Tibial nerve (tissue), 4 donors: ENCODE results near the gene CD244. TPM values are rescaled to one million over a fixed set of nuclear protein-coding genes. Genes with fewer than 3 reads are reported as not detected.

ENCODE experiments used
- DNase-seq, 2 donors: peaks; one replicate each; pipeline ENCODE4 v3.0.0-alpha.2; 2019; ENCODE audit warnings: low spot score in 2 of 2
- H3K27ac ChIP-seq, 4 donors: fragments of 200-600 bp; sonication (generic) in 3 of 4; one replicate each; pipeline ENCODE4 v1.5.1; 2017 to 2019; ENCODE audit warnings: mild to moderate bottlenecking in 1 of 4
- H3K27me3 ChIP-seq, 2 donors: fragments of 200-600 bp; sonication (generic) in 1 of 2; one replicate each; pipeline versions ENCODE4 v1.5.1 to v1.6.0; 2017 to 2019
- H3K36me3 ChIP-seq, 3 donors: fragments of 200-600 bp; sonication (generic); one replicate each; pipeline ENCODE4 v1.5.1; 2018 to 2019
- H3K4me1 ChIP-seq, 4 donors: fragments of 200-600 bp; sonication (generic) in 3 of 4; one replicate each; pipeline ENCODE4 v1.5.1; 2017 to 2019
- H3K4me3 ChIP-seq, 4 donors: fragments of 200-600 bp; sonication (generic) in 3 of 4; one replicate each; pipeline ENCODE4 v1.5.1; 2017 to 2019; ENCODE audit warnings: mild to moderate bottlenecking in 1 of 4, moderate library complexity in 1 of 4
- H3K9me3 ChIP-seq, 4 donors: fragments of 200-600 bp; sonication (generic) in 3 of 4; one replicate each; pipeline ENCODE4 v1.5.1; 2017 to 2019
- EP300 ChIP-seq, 2 donors: sonication (generic); formaldehyde crosslinking; IDR thresholded peaks; one replicate each; pipeline ENCODE4 v1.6.1; 2017; ENCODE audit warnings: antibody characterized with exemption in 2 of 2, mild to moderate bottlenecking in 1 of 2
- POLR2A ChIP-seq, 2 donors: fragments of 450-650 bp; IDR thresholded peaks; one replicate each; pipeline ENCODE4 v1.6.1; 2017; ENCODE audit warnings: antibody characterized with exemption in 2 of 2, mild to moderate bottlenecking in 2 of 2, moderate library complexity in 2 of 2
- WGBS, 2 donors: methylation state at CpG; one replicate each; pipeline ENCODE4 v1.1.5; 2018; 5-methylcytosine and 5-hydroxymethylcytosine counted together
- total RNA-seq, 4 donors: library from RNA; depleted of rRNA; stranded (reverse); fragments of >200 nt; gene quantifications; one replicate each; pipeline ENCODE4 v1.1.0, GENCODE V29; 2016
- TF ChIP-seq, protein P1 (sequence below), 5 experiments: fragments of 200-600 bp in 3 of 5; fragments of 450-650 bp in 2 of 5; sonication (generic) in 3 of 5; IDR thresholded peaks; one replicate each; pipeline ENCODE4 v1.5.1; 2016 to 2019; ENCODE audit warnings: antibody characterized with exemption in 5 of 5, mild to moderate bottlenecking in 3 of 5, moderate library complexity in 2 of 5

Gene CD244
- total RNA-seq, 4 donors from 2014 or later: 0.63 to 0.98 (median 0.90) TPM; not detected in 1

GRCh38 chr1:160859166-160859565 is 3.5 kb downstream of the CD244 start:
- H3K9me3 ChIP-seq: no peaks in the 10 kb centered on the region
- H3K4me1 ChIP-seq: no peaks in the 10 kb centered on the region
- TF ChIP-seq, protein P1, sequence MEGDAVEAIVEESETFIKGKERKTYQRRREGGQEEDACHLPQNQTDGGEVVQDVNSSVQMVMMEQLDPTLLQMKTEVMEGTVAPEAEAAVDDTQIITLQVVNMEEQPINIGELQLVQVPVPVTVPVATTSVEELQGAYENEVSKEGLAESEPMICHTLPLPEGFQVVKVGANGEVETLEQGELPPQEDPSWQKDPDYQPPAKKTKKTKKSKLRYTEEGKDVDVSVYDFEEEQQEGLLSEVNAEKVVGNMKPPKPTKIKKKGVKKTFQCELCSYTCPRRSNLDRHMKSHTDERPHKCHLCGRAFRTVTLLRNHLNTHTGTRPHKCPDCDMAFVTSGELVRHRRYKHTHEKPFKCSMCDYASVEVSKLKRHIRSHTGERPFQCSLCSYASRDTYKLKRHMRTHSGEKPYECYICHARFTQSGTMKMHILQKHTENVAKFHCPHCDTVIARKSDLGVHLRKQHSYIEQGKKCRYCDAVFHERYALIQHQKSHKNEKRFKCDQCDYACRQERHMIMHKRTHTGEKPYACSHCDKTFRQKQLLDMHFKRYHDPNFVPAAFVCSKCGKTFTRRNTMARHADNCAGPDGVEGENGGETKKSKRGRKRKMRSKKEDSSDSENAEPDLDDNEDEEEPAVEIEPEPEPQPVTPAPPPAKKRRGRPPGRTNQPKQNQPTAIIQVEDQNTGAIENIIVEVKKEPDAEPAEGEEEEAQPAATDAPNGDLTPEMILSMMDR (IDR thresholded peaks at IDR 0.05): no peak
- TF ChIP-seq POLR2A (IDR thresholded peaks at IDR 0.05) (no peak), EP300 (IDR thresholded peaks at IDR 0.05) (no peak)
- 86 to 87% methylated on average over 5 of the region's 5 CpGs for WGBS, 2 donors
- no peaks in the 10 kb centered on the region for H3K27me3 ChIP-seq
- no peaks in the 10 kb centered on the region for H3K36me3 ChIP-seq
- no peak overlapping the region for H3K27ac ChIP-seq
- no peak overlapping the region for H3K4me3 ChIP-seq
- no peak for DNase-seq

DNA sequence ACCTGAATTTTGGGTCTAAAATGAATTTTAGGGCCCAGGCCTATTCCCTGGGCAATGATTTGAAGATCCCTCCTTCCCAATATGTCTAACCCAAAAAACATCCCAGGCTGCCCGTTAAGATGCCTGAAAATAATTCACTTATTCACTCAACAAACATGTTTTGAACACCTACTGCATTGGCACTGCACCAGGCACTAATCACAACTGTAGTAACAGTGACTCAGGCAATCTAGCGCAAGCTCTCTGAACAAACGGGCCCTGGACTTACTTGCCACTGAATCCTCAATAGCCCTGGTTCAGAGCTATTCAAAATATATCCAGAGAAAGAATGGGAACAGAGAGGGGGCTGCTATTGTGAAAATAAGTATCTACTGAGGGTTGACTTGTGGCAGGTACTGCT is 4.2 kb downstream of the CD244 start:
- no peak overlapping the region for H3K4me3 ChIP-seq
- no peaks in the 10 kb centered on the region for H3K36me3 ChIP-seq
- no peak overlapping the region for H3K27ac ChIP-seq
- no peaks in the 10 kb centered on the region for H3K9me3 ChIP-seq
- DNase-seq: no peak
- 70 to 74% methylated on average over 3 of the region's 3 CpGs for WGBS, 2 donors
- no peak for TF ChIP-seq EP300 (IDR thresholded peaks at IDR 0.05)
- no peak for TF ChIP-seq POLR2A (IDR thresholded peaks at IDR 0.05)
- TF ChIP-seq, protein P1 (IDR thresholded peaks at IDR 0.05): no peak
- H3K4me1 ChIP-seq: no peaks in the 10 kb centered on the region
- no peaks in the 10 kb centered on the region for H3K27me3 ChIP-seq

DNA sequence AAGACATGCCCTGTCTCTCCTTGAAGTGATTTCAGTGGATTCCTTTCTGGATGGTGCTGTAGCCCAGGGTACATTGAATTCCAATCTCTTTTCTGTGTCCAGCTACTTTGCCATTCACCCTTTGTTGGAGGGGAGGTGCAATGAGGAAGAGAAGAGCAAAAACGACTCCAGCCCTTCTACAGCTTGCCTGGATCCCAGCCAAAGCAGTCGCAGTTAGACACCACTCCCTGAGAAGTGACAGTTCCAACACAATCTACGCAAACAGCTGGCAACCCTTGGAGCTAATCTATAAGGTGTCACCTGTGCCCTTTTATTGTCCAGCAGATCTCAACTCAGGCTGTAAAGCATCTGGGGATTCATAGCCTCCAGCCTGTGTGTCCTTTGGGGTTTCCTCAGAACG is 4.6 kb downstream of the CD244 start:
- TF ChIP-seq, protein P1 (IDR thresholded peaks at IDR 0.05): no peak
- TF ChIP-seq POLR2A (IDR thresholded peaks at IDR 0.05) (no peak), EP300 (IDR thresholded peaks at IDR 0.05) (no peak)
- peak in 1 of 2 donors; percentile 24 for DNase-seq

DNA sequence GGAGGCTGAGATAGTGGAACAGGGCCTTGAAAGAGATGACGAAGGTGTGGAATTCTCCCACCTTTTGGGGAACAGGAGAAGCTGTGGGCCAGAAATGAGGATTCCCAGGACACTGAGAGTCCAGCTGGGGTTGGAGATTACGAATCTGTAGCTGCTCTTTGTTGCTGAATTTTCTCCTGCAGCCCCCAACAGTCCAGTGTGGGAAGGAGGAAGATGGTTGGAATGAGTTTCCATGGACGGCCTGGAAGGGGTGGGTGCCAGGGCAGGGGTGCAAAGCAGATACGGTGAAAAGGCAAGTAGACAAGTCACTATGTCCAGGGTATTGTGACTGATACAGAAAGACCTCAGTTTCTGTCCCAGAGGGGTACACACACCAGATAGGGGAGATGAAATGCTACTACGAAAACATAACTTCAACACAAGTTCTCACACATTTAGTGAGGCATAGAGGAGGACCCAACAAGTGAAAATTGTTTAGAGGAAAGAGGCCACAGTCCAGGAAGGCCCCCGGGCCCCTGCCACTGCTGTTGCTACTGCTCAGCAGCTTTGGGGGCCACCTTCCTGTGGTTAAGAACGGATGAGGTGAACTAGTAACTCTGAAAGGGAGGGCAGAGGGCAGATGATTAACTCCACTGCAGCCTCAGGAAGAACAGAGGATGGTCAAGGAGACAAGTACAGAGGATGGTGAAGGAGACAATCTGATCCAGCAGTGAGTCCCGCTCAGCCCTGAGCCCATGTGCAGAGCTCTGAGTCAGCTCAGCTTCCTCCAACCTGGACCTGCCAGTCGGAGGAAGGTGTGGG is 7.3 kb downstream of the CD244 start:
- no peaks in the 10 kb centered on the region for H3K27me3 ChIP-seq
- TF ChIP-seq, protein P1 (IDR thresholded peaks at IDR 0.05): no peak
- TF ChIP-seq POLR2A (IDR thresholded peaks at IDR 0.05): no peak
- TF ChIP-seq EP300 (IDR thresholded peaks at IDR 0.05): no peak
- H3K27ac ChIP-seq: peak overlapping the region in 1 of 4 donors; percentile 4
- no peaks in the 10 kb centered on the region for H3K9me3 ChIP-seq
- H3K4me3 ChIP-seq: no peak overlapping the region
- no peaks in the 10 kb centered on the region for H3K4me1 ChIP-seq
- H3K36me3 ChIP-seq: no peaks in the 10 kb centered on the region
- 67 to 80% methylated on average over 9 of the region's 9 CpGs for WGBS, 2 donors
- no peak for DNase-seq

More for the DNA sequence above, 4.6 kb downstream of the CD244 start:
- no peaks in the 10 kb centered on the region for H3K4me1 ChIP-seq
- H3K27ac ChIP-seq: no peak overlapping the region
- WGBS, 2 donors: 34 to 59% methylated on average over 4 of the region's 4 CpGs
- no peak overlapping the region for H3K4me3 ChIP-seq
- no peaks in the 10 kb centered on the region for H3K27me3 ChIP-seq
- H3K9me3 ChIP-seq: no peaks in the 10 kb centered on the region
- no peaks in the 10 kb centered on the region for H3K36me3 ChIP-seq

GRCh38 chr1:160853754-160854153 is 8.9 kb downstream of the CD244 start:
- no peak for DNase-seq
- H3K9me3 ChIP-seq: no peaks in the 10 kb centered on the region
- no peaks in the 10 kb centered on the region for H3K27me3 ChIP-seq
- H3K36me3 ChIP-seq: no peaks in the 10 kb centered on the region
- H3K4me3 ChIP-seq: no peak overlapping the region
- H3K4me1 ChIP-seq: no peaks in the 10 kb centered on the region
- no peak overlapping the region for H3K27ac ChIP-seq
- WGBS, 2 donors: 81 to 86% methylated on average over 2 of the region's 2 CpGs
- no peak for TF ChIP-seq EP300 (IDR thresholded peaks at IDR 0.05)
- TF ChIP-seq, protein P1 (IDR thresholded peaks at IDR 0.05): no peak
- TF ChIP-seq POLR2A (IDR thresholded peaks at IDR 0.05): no peak
